Smooth muscle cell (in vitro differentiated cells): Measurements from ENCODE around the gene CCDC167. TPM values are rescaled to one million over a fixed set of nuclear protein-coding genes. Genes with fewer than 3 reads are reported as not detected.

Experiments used
- DNase-seq: peaks from one replicate; lab custom pipeline; 2025; ENCODE audit not compliant: unreplicated experiment; lab: John Stamatoyannopoulos, UW
- H2AFZ ChIP-seq: fragments of 200-600 bp; sonication (generic); 2 replicates; pipeline ENCODE4 v1.6.0; 2016; ENCODE audit warnings: antibody characterized with exemption, low read depth, mild to moderate bottlenecking
- H3F3A ChIP-seq: fragments of 200-600 bp; sonication (generic); 2 replicates; pipeline ENCODE4 v1.6.0; 2017; ENCODE audit warnings: antibody characterized with exemption, low read depth
- H3K27ac ChIP-seq: fragments of 200-600 bp; sonication (generic); 2 replicates; pipeline ENCODE4 v1.5.1; 2016; ENCODE audit warnings: low read depth, mild to moderate bottlenecking
- H3K27me3 ChIP-seq: fragments of 200-600 bp; sonication (generic); 2 replicates; pipeline ENCODE4 v1.6.1; 2016; ENCODE audit warnings: low read depth, mild to moderate bottlenecking
- H3K36me3 ChIP-seq: fragments of 200-600 bp; sonication (generic); 2 replicates; pipeline ENCODE4 v1.5.1; 2016; ENCODE audit warnings: low read depth
- H3K4me1 ChIP-seq: fragments of 200-600 bp; sonication (generic); 2 replicates; pipeline ENCODE4 v1.5.1; 2016; ENCODE audit warnings: low read depth
- H3K4me2 ChIP-seq: fragments of 200-600 bp; sonication (generic); 2 replicates; pipeline ENCODE4 v1.6.0; 2016; ENCODE audit warnings: mild to moderate bottlenecking
- H3K4me3 ChIP-seq: fragments of 200-600 bp; sonication (generic); 2 replicates; pipeline ENCODE4 v1.5.1; 2016; ENCODE audit warnings: mild to moderate bottlenecking
- H3K79me2 ChIP-seq: fragments of 200-600 bp; sonication (generic); 2 replicates; pipeline ENCODE4 v1.6.0; 2016; ENCODE audit warnings: low read depth, mild to moderate bottlenecking
- H3K9ac ChIP-seq: fragments of 200-600 bp; sonication (generic); 2 replicates; pipeline ENCODE4 v1.6.0; 2016; ENCODE audit warnings: low read depth
- H3K9me3 ChIP-seq: fragments of 200-600 bp; sonication (generic); replicated peaks from 2 replicates; pipeline ENCODE4 v1.5.1; 2016; ENCODE audit warnings: low read depth
- H4K20me1 ChIP-seq: fragments of 200-600 bp; sonication (generic); 2 replicates; pipeline ENCODE4 v1.6.0; 2016; ENCODE audit warnings: low read depth
- CTCF ChIP-seq: fragments of 200-600 bp; sonication (generic); IDR thresholded peaks from 2 replicates; pipeline ENCODE4 v1.5.1; 2017; ENCODE audit warnings: borderline replicate concordance, mild to moderate bottlenecking, antibody characterized with exemption; ENCODE audit not compliant: insufficient read depth, poor library complexity, severe bottlenecking
- WGBS: methylation state at CpG from one replicate; pipeline ENCODE4 v1.1.7; 2016; ENCODE audit warnings: low lambda C conversion rate; 5-methylcytosine and 5-hydroxymethylcytosine counted together
- polyA plus RNA-seq: library from polyadenylated mRNA; unstranded; fragments of >200 nt; fragmentation: Nextera tagmentation; extraction: Ambion mirVana; gene quantifications from 2 replicates; pipeline ENCODE4 v1.2.1, GENCODE V29; 2016
- total RNA-seq: library from RNA; depleted of rRNA; stranded (reverse); fragments of >200 nt; gene quantifications from 2 replicates; pipeline ENCODE4 v1.2.3, GENCODE V29; 2014

The CCDC167 gene
- total and polyA plus RNA-seq, 2 experiments from 2014 or later = 81.0 to 114 TPM

- Histone ChIP-seq H3K27me3 (no peaks in the 10 kb centered on the region), H3K36me3 (no peaks in the 10 kb centered on the region), H3K4me3 (no peak overlapping the region), H3K9ac (no peak overlapping the region), H3F3A (no peaks in the 10 kb centered on the region), H3K4me1 (peaks cover 12% of the 10 kb centered on the region), H3K79me2 (no peaks in the 10 kb centered on the region), H4K20me1 (peaks cover 28% of the 10 kb centered on the region), H3K4me2 (no peak overlapping the region), H3K9me3 (no peaks in the 10 kb centered on the region), H3K27ac (no peak overlapping the region), H2AFZ (no peak overlapping the region)
- WGBS = 94% methylated on average over 10 of the region's 10 CpGs
- no peak for TF ChIP-seq CTCF
- no peak for DNase-seq
These were observed 17.0 kb downstream of the CCDC167 start for GRCh38 chr6:37482606-37483251.

- Histone ChIP-seq H3K9me3 (no peaks in the 10 kb centered on the region), H3K27me3 (no peaks in the 10 kb centered on the region), H3K9ac (no peak overlapping the region), H3K4me2 (no peak overlapping the region), H3F3A (no peaks in the 10 kb centered on the region), H3K4me3 (no peak overlapping the region), H4K20me1 (peaks cover 27% of the 10 kb centered on the region), H3K4me1 (peaks cover 12% of the 10 kb centered on the region), H3K36me3 (no peaks in the 10 kb centered on the region), H3K27ac (no peak overlapping the region), H2AFZ (no peak overlapping the region), H3K79me2 (no peaks in the 10 kb centered on the region)
- DNase-seq = no peak
- TF ChIP-seq CTCF = no peak
- WGBS = 84% methylated on average over 15 of the region's 15 CpGs
These were observed 17.7 kb downstream of the CCDC167 start for GRCh38 chr6:37481711-37482605.

DNA sequence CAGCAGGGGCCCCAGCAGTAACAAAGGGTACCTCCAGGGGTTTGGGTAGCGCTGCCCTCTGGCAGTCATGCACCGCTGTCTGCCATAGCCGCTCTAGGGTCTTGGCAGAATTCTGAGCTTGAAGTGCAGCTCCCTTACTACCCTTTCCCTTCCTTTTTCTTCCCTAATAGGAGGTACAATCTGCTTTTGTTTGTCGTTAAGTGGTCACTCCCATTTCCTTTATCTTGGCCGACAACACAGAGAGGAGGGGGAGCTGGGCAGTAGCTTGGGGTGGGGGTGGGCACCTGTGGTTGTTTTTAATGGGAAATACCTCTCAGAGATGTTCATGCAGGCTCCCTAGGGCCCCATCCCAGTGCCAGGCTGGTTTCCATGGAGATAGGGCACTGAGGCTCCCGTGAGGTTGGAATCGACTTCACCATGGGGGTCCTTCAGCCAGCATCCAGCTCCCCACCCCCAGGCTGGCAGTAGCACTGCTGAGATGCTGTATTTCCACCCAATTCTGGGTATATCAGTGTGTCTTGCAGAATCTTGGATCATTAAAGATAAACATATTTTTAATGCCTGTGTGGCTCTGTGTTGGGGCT is 18.6 kb downstream of the CCDC167 start:
- no peak overlapping the region for H3K27ac ChIP-seq
- H3K4me1 ChIP-seq = peaks cover 12% of the 10 kb centered on the region
- H3K9ac ChIP-seq = no peak overlapping the region
- H3K27me3 ChIP-seq = no peaks in the 10 kb centered on the region
- no peak for DNase-seq
- no peaks in the 10 kb centered on the region for H3K79me2 ChIP-seq
- H4K20me1 ChIP-seq = peaks cover 21% of the 10 kb centered on the region
- H2AFZ ChIP-seq = no peak overlapping the region
- H3K9me3 ChIP-seq = no peaks in the 10 kb centered on the region
- H3F3A ChIP-seq = no peaks in the 10 kb centered on the region
- no peak overlapping the region for H3K4me2 ChIP-seq
- no peaks in the 10 kb centered on the region for H3K36me3 ChIP-seq
- no peak for TF ChIP-seq CTCF
- WGBS = 74% methylated on average over 7 of the region's 7 CpGs
- H3K4me3 ChIP-seq = no peak overlapping the region
